WTC11 (cell line): Measurements from ENCODE around the gene HOXA7. TPM values are rescaled to one million over a fixed set of nuclear protein-coding genes. Genes with fewer than 3 reads are reported as not detected.

ENCODE experiments used
- ATAC-seq: fragments of 200-7000 bp; cut with Tn5 transposase; 2 replicates; pipeline ENCODE4 v1.10.0; 2021; ENCODE audit warnings: mild to moderate bottlenecking, moderate library complexity
- CTCF ChIA-PET: fragments of 300-600 bp; sonication (Branson Sonifier 250); formaldehyde crosslinking; loops from one replicate; lab custom pipeline; 2021; ENCODE audit warnings: antibody characterized with exemption; lab: Charles Lee
- POLR2A ChIA-PET: fragments of 350-600 bp; sonication (Branson Sonifier 250); formaldehyde crosslinking; loops from one replicate; lab custom pipeline; 2021; ENCODE audit warnings: antibody characterized with exemption; lab: Charles Lee
- DNase-seq: peaks from one replicate; pipeline ENCODE4 v3.0.0; 2021; ENCODE audit warnings: low spot score
- H3K27ac Mint-ChIP-seq: 2 replicates; pipeline ENCODE4 v1.8.0; 2021; ENCODE audit warnings: mixed read lengths
- H3K27me3 Mint-ChIP-seq: 2 replicates; pipeline ENCODE4 v1.8.0; 2021; ENCODE audit warnings: low read depth, mild to moderate bottlenecking, moderate library complexity, mixed read lengths
- H3K36me3 Mint-ChIP-seq: 2 replicates; pipeline ENCODE4 v1.8.0; 2021; ENCODE audit warnings: mixed read lengths
- H3K4me1 Mint-ChIP-seq: 2 replicates; pipeline ENCODE4 v1.8.0; 2022; ENCODE audit warnings: mixed read lengths
- H3K4me3 Mint-ChIP-seq: 2 replicates; pipeline ENCODE4 v1.8.0; 2021; ENCODE audit warnings: mild to moderate bottlenecking, moderate library complexity, mixed read lengths
- H3K9me3 Mint-ChIP-seq: 2 replicates; pipeline ENCODE4 v1.8.0; 2021; ENCODE audit warnings: mixed read lengths
- ATF1 ChIP-seq: sonication (generic); formaldehyde crosslinking; IDR thresholded peaks from 2 replicates; pipeline ENCODE4 v1.8.1; 2023; ENCODE audit warnings: mild to moderate bottlenecking, moderate library complexity, missing genetic modification reagents
- CBFB ChIP-seq: sonication (generic); formaldehyde crosslinking; IDR thresholded peaks from 2 replicates; pipeline ENCODE4 v1.8.1; 2022; ENCODE audit warnings: mild to moderate bottlenecking, low read depth, missing genetic modification reagents
- HMGA2 ChIP-seq: fragments of 250-450 bp; sonication (Bioruptor Pico); IDR thresholded peaks from 2 replicates; pipeline ENCODE4 v1.4.0; 2021; ENCODE audit warnings: mild to moderate bottlenecking, moderate library complexity
- JUN ChIP-seq: sonication (generic); formaldehyde crosslinking; IDR thresholded peaks from 2 replicates; pipeline ENCODE4 v1.8.0; 2023; ENCODE audit warnings: mild to moderate bottlenecking, missing genetic modification reagents
- KAT7 ChIP-seq: sonication (generic); formaldehyde crosslinking; IDR thresholded peaks from 2 replicates; pipeline ENCODE4 v1.8.1; 2023; ENCODE audit warnings: missing genetic modification reagents, mild to moderate bottlenecking, borderline replicate concordance
- NFATC4 ChIP-seq: fragments of 250-450 bp; sonication (Bioruptor Pico); IDR thresholded peaks from 2 replicates; pipeline ENCODE4 v1.9.0; 2021; ENCODE audit warnings: mild to moderate bottlenecking
- NFE2L1 ChIP-seq: sonication (generic); formaldehyde crosslinking; IDR thresholded peaks from 2 replicates; pipeline ENCODE4 v1.8.1; 2023; ENCODE audit warnings: missing genetic modification reagents
- OVOL2 ChIP-seq: fragments of 250-450 bp; sonication (Bioruptor Pico); IDR thresholded peaks from 2 replicates; pipeline ENCODE4 v1.9.0; 2021; ENCODE audit warnings: mild to moderate bottlenecking, borderline replicate concordance
- SP1 ChIP-seq: sonication (generic); formaldehyde crosslinking; conservative IDR thresholded peaks from 2 replicates; pipeline ENCODE4 v1.8.1; 2022; ENCODE audit warnings: missing genetic modification reagents
- TEAD1 ChIP-seq: sonication (generic); formaldehyde crosslinking; IDR thresholded peaks from 2 replicates; pipeline ENCODE4 v1.8.0; 2022; ENCODE audit warnings: mild to moderate bottlenecking, missing genetic modification reagents
- TP53 ChIP-seq: sonication (generic); formaldehyde crosslinking; IDR thresholded peaks from 2 replicates; pipeline ENCODE4 v1.8.1; 2023; ENCODE audit warnings: mild to moderate bottlenecking, missing genetic modification reagents
- ZNF416 ChIP-seq: fragments of 250-450 bp; sonication (Bioruptor Pico); IDR thresholded peaks from 2 replicates; pipeline ENCODE4 v1.9.0; 2021; ENCODE audit warnings: mild to moderate bottlenecking, inconsistent platforms
- total RNA-seq: library from RNA; stranded (reverse); gene quantifications from 3 replicates; pipeline ENCODE4 v1.2.3, GENCODE V29; 2021
- TF ChIP-seq, protein P1 (sequence below): sonication (generic); formaldehyde crosslinking; IDR thresholded peaks from 2 replicates; pipeline ENCODE4 v1.8.0; 2023; ENCODE audit warnings: missing genetic modification reagents
- TF ChIP-seq, protein P2 (sequence below): sonication (generic); formaldehyde crosslinking; IDR thresholded peaks from 2 replicates; pipeline ENCODE4 v1.8.0; 2022; ENCODE audit warnings: mild to moderate bottlenecking, missing genetic modification reagents
- TF ChIP-seq, protein P3 (sequence below): sonication (generic); formaldehyde crosslinking; IDR thresholded peaks from 2 replicates; pipeline ENCODE4 v1.8.0; 2022; ENCODE audit warnings: mild to moderate bottlenecking, missing genetic modification reagents
- TF ChIP-seq, protein P4 (sequence below): sonication (generic); formaldehyde crosslinking; IDR thresholded peaks from 2 replicates; pipeline ENCODE4 v1.8.1; 2022; ENCODE audit warnings: missing genetic modification reagents, borderline replicate concordance
- TF ChIP-seq, protein P5 (sequence below): sonication (generic); formaldehyde crosslinking; IDR thresholded peaks from 2 replicates; pipeline ENCODE4 v1.8.0; 2023; ENCODE audit warnings: missing genetic modification reagents, mild to moderate bottlenecking, borderline replicate concordance

HOXA7 gene
- total RNA-seq, 1 experiment from 2014 or later: not detected

DNA sequence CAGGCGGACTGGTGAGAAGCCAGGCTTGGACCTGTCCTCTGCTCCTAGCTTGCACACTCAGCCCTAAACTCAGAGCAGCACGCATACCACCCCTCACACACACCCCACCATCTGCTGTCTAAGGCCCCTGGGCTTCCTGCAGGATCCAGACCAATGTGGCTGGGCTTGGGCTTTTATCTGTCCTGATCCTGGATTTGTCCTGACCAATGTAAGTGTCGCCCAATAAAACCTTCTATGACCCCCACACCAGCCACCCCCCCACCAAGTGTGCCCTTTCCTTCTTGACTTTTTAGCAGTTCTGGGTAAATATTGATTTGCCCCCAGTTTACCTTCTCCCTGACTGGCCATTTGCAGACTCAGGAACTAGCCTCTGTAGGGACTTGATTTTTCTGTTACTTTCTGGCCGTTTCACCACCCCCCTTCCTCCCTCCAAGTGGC, 45.1 kb upstream of the HOXA7 start (continued):
- TF ChIP-seq CBFB (CRISPR knock-in tag) (no peak), JUN (CRISPR knock-in tag) (no peak), NFATC4 (CRISPR knock-in tag) (no peak), TEAD1 (CRISPR knock-in tag) (no peak), OVOL2 (CRISPR knock-in tag) (no peak)
- TF ChIP-seq, protein P1, sequence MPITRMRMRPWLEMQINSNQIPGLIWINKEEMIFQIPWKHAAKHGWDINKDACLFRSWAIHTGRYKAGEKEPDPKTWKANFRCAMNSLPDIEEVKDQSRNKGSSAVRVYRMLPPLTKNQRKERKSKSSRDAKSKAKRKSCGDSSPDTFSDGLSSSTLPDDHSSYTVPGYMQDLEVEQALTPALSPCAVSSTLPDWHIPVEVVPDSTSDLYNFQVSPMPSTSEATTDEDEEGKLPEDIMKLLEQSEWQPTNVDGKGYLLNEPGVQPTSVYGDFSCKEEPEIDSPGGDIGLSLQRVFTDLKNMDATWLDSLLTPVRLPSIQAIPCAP (CRISPR knock-in tag): no peak
- TF ChIP-seq, protein P2, sequence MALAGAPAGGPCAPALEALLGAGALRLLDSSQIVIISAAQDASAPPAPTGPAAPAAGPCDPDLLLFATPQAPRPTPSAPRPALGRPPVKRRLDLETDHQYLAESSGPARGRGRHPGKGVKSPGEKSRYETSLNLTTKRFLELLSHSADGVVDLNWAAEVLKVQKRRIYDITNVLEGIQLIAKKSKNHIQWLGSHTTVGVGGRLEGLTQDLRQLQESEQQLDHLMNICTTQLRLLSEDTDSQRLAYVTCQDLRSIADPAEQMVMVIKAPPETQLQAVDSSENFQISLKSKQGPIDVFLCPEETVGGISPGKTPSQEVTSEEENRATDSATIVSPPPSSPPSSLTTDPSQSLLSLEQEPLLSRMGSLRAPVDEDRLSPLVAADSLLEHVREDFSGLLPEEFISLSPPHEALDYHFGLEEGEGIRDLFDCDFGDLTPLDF (CRISPR knock-in tag): no peak

DNA sequence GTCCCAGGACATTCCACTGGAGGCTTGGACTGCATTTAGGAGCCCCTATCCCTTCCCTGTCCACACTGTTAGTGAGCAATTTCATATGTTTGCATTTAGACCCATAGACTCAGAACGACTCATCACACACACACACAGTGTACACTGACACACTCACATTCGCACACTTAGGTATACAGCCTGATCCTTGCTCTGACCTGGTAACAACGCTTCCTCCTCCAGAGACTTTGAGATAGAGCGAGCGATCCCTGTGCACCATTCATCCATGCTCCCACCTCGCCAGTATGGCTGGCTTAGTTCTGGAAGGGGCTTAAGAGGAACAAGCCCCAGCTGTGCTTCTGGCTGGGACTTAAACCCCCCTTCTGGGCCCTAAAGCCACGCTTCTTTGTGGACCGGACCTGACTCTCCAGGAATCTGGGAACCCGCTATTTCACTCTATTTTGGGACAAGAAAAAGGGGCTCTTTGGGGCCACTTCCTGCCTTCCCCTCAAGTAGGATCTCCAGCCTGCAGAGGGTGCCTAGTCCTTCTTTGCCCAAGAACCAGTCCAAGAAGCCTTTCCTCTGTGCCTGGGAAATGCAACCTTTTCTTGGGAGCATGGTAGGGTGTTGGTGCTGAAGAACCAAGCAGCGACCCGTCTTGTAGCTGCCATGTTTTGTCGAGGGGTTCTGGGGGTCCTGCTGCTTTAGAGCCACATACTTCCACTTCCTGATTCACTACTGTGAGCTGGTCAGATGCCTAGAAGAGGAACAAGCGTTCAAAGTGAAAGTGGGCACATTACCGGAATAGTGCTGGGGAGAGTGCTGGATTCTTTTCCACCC, 44.5 kb upstream of the HOXA7 start:
- H3K9me3 Mint-ChIP-seq: no peaks in the 10 kb centered on the region
- H3K36me3 Mint-ChIP-seq: no peaks in the 10 kb centered on the region
- ChIA-PET POLR2A (interaction anchor here (0.7 kb wide), 1 partner anchor 24 kb away, joined by 3 read pairs; no protein-coding TSS in a partner anchor), CTCF (interaction anchor here (1.2 to 2.8 kb wide), 6 partner anchors 21 to 893 kb away, joined by 3 to 20 read pairs (median 10); no protein-coding TSS in a partner anchor)
- H3K27ac Mint-ChIP-seq: no peak overlapping the region
- peaks cover 34% of the 10 kb centered on the region for H3K4me1 Mint-ChIP-seq
- no peak for ATAC-seq
- H3K27me3 Mint-ChIP-seq: peaks cover 96% of the 10 kb centered on the region
- TF ChIP-seq JUN (CRISPR knock-in tag) (no peak), HMGA2 (CRISPR knock-in tag) (no peak), NFE2L1 (no peak), KAT7 (CRISPR knock-in tag) (no peak), TP53 (no peak), ATF1 (CRISPR knock-in tag) (no peak), CBFB (CRISPR knock-in tag) (no peak), ZNF416 (CRISPR knock-in tag) (no peak), SP1 (CRISPR knock-in tag) (no peak), NFATC4 (CRISPR knock-in tag) (no peak)
- TF ChIP-seq, protein P3, sequence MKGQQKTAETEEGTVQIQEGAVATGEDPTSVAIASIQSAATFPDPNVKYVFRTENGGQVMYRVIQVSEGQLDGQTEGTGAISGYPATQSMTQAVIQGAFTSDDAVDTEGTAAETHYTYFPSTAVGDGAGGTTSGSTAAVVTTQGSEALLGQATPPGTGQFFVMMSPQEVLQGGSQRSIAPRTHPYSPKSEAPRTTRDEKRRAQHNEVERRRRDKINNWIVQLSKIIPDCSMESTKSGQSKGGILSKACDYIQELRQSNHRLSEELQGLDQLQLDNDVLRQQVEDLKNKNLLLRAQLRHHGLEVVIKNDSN (CRISPR knock-in tag): no peak
- TF ChIP-seq, protein P4, sequence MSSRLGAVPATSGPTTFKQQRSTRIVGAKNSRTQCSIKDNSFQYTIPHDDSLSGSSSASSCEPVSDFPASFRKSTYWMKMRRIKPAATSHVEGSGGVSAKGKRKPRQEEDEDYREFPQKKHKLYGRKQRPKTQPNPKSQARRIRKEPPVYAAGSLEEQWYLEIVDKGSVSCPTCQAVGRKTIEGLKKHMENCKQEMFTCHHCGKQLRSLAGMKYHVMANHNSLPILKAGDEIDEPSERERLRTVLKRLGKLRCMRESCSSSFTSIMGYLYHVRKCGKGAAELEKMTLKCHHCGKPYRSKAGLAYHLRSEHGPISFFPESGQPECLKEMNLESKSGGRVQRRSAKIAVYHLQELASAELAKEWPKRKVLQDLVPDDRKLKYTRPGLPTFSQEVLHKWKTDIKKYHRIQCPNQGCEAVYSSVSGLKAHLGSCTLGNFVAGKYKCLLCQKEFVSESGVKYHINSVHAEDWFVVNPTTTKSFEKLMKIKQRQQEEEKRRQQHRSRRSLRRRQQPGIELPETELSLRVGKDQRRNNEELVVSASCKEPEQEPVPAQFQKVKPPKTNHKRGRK (CRISPR knock-in tag): no peak
- TF ChIP-seq, protein P5, sequence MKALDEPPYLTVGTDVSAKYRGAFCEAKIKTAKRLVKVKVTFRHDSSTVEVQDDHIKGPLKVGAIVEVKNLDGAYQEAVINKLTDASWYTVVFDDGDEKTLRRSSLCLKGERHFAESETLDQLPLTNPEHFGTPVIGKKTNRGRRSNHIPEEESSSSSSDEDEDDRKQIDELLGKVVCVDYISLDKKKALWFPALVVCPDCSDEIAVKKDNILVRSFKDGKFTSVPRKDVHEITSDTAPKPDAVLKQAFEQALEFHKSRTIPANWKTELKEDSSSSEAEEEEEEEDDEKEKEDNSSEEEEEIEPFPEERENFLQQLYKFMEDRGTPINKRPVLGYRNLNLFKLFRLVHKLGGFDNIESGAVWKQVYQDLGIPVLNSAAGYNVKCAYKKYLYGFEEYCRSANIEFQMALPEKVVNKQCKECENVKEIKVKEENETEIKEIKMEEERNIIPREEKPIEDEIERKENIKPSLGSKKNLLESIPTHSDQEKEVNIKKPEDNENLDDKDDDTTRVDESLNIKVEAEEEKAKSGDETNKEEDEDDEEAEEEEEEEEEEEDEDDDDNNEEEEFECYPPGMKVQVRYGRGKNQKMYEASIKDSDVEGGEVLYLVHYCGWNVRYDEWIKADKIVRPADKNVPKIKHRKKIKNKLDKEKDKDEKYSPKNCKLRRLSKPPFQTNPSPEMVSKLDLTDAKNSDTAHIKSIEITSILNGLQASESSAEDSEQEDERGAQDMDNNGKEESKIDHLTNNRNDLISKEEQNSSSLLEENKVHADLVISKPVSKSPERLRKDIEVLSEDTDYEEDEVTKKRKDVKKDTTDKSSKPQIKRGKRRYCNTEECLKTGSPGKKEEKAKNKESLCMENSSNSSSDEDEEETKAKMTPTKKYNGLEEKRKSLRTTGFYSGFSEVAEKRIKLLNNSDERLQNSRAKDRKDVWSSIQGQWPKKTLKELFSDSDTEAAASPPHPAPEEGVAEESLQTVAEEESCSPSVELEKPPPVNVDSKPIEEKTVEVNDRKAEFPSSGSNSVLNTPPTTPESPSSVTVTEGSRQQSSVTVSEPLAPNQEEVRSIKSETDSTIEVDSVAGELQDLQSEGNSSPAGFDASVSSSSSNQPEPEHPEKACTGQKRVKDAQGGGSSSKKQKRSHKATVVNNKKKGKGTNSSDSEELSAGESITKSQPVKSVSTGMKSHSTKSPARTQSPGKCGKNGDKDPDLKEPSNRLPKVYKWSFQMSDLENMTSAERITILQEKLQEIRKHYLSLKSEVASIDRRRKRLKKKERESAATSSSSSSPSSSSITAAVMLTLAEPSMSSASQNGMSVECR (CRISPR knock-in tag): no peak
- no peak for DNase-seq
- H3K4me3 Mint-ChIP-seq: peak overlapping the region; percentile 49
